D341Med (cell line): ENCODE data around the gene FAM222B.

Experiments
- DNase-seq: peaks from one replicate; pipeline ENCODE4 v3.0.0; 2012; ENCODE audit warnings: low spot score

FAM222B gene

GRCh38 chr17:28712032-28712704 lies 130.4 kb downstream of the FAM222B start:
- no peak for DNase-seq

DNA sequence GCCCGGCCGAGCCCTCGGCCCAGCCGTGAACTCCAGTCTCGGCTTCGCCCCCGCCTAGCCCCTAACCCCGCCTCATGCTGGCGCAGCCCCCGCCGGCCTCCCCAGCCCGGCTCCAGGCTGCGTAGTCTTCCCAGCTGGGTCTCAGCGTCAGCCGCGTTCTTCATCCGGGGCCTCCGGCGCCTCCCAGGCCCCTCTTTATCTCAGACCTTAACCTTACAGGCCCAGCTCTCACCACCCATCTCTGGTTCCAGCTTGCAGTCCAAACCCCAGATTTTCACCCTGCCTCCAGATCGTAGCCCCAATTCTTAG lies 130.9 kb downstream of the FAM222B start, which contains the start of gene PROCA1:
Gene PROCA1 (minus strand): TSS at position 166 of the 309 bp plus-strand sequence. CDS start 228 bp downstream, outside the sequence.
- no peak for DNase-seq

DNA sequence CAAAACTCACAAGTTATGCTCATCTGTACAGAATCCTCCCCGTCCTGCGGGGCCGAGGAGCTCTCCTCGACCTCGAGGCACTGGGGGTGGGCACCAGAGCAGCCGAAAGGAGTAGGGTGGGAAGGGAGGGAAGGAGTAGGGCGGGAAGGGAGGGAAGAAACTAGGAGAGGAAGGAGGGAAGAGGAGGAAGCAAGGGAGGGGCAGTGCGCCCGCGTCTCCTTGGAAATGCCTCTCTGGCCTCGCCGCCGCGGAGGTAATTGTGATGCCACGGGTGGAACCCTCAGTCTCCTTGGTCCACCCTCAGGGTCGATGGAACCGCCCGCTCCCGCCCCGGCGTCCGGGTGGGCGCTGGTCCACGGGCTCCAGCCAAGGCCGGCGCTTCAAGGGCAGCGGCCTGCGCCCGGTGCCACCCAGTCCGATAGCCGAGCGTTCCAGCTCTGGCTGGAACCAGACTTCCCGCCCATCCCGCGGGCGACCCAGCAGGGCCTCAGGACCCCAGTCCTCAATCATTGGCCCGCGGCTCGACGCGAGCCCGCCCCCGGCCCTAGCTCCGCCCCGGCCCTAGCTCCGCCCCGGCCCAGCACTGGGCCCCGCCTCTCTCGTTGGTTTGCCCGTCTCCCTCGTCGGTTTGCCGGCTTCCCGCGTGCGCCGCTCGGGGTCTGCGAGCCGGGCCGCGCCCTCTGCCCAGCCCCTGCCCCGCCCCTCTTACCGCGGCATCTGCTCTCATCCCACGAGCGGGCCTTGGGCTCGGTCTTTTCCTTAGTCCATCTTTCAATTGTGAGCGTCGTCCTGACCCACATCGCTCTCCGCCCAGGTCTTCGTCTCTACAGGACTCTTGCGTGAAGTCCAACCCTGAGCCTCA lies 131.5 kb downstream of the FAM222B start:
- peak; percentile 100 for DNase-seq

GRCh38 chr17:28707339-28707720 lies 135.3 kb downstream of the FAM222B start:
- DNase-seq, result no peak

DNA sequence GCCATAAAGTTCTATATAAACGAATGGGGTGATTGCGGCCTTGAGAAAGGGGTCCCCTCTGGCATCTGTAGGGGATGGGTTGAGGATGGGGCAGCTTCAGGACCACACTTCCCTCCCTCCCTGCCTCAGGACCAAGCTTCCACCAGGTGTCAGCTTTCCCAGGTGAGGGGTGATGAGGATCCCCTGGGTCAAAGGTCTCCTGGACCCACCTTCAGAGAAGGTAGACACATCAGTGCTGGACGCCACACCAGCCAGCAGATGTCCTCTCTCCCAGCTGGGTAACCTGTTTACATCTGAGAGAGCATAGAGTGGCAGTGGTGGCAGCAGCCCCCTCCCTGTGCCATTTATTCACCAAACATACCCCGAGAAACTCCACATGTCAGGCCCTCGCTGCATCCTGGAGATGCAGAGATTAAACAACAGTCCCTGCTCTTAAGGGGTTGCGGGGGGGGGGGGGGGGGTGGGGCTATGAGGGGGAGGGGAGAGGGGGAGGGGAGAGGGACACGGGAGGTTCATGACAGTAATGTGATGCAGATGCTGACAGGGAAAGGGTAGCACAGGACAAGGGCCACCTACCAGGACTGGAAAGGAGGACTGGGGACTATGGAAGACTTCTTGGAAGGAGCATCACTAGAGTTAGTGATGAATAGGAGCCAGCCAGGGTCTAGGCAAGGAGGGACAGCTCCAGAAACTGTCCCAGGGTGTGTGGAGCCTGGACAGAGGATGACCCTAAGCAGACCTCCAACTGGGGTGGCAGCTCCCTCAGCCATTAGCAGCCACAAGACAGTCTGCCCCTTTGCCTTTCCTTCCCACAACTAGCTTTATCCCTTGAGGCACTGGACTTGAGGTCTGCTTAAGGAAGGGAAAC lies 135.9 kb downstream of the FAM222B start:
- DNase-seq, result peak; percentile 31
